CD4-positive, alpha-beta T cell treated with Interleukin-10 for 1 hour (primary cell): ENCODE measurements around the gene RPS18.

Source experiments
- DNase-seq: peaks from one replicate; pipeline ENCODE4 v3.0.0-alpha.2; 2020

Gene RPS18

GRCh38 chr6:33315793-33316602 lies 44.1 kb downstream of the RPS18 start:
- DNase-seq: no peak

GRCh38 chr6:33316603-33317418 lies 44.9 kb downstream of the RPS18 start:
- DNase-seq: no peak

DNA sequence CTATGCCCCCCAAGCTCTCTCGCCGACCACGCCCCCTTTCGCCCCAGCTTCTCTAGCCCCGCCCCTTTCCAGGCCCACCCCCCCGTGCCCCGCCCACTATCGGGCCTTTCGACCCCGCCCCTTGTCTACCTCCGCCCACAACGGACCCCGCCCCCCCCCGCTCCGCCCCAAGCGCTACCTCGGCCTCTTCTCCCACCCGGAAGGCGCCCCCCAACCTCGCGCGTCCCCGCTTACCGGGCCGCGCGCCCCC lies 45.5 kb downstream of the RPS18 start:
- DNase-seq: no peak

DNA sequence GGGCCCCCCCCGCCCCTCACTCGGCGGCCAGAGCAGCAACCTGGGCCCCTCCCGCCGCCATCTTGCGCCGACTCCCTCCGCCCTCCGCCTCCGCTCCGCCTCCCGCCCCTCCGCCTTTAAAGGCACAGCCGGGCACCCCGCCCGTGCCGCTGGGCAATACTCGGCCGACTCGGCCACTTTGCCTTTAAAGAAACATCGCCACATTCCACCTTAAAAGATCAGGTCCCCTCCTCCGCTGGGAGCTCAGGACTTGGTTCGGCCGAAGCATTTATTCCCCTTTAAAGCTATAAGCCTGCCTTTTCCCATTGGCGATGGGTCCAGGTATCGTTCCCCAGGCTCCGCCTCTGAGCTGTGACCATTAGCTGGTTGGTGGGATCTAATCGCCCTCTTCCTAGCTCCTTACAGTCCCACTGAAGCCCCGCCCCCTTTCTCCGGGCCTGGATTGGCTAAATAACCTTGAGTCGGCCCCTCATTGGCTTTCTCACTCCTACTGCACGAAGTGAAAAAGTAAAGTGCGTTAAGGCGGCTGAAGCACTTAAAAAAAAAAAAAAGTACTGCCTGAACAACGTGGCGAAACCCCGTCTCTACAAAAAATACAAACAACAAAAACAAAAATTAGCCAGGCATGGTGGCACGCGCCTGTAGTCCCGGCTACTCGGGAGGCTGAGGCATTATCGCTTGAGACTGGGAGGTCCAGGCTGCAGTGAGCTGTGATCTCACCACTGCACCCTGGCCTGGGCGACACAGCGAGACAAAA lies 46.0 kb downstream of the RPS18 start, which contains the start of gene ZBTB22:
TSS of gene ZBTB22 (minus strand) at position 76 of the 757 bp plus-strand sequence. CDS start 828 bp downstream, outside the sequence.
- peak; percentile 97 for DNase-seq

- no peak for DNase-seq
Observed at GRCh38 chr6:33318426-33319073, 46.7 kb downstream of the RPS18 start.

- DNase-seq: no peak
Observed at GRCh38 chr6:33319939-33320314, 48.1 kb downstream of the RPS18 start.

- DNase-seq: no peak
Observed at GRCh38 chr6:33320315-33321181, 48.7 kb downstream of the RPS18 start.

- DNase-seq: no peak
Observed at GRCh38 chr6:33321227-33321626, 49.4 kb downstream of the RPS18 start.

DNA sequence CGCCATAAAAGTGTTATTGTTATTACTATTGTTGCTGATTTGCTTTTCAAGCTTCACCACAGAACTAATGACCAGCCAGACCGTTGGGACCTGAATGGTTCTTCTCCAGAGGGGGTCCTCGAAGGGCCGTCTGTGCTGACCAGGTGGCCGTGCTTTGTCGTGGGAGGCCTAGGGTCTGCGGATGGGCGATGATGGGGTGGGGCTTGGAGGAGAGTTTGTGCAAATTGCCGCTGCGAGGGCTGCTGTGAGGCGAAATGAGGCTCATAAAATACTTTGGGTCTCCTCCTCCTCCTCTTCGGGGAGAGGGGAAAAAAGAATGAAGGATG lies 51.7 kb downstream of the RPS18 start:
- no peak for DNase-seq

DNA sequence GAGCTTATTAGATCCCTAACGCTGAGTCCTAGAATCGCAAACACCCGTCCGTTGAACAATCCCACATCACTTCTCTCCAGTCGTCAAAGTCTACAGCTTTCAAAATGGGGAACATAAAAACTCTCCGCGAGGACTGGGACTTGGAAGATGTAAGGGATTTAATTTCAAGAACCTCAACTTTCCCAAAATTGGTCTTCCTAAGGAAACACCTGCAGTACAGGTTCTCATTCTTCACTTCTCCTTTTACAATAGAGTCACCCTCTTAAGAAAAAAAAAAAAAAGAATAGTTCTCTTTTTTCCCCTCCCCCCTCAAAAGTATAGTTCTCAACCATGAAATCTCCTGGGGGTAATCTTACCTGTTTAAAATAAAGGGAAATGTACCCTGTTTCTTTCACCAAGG lies 52.2 kb downstream of the RPS18 start:
- DNase-seq: no peak
